ENCODE results near the gene CCDC12.

- TF ChIP-seq CTCF (IDR thresholded peaks at IDR 0.05; ENCODE audit: insufficient read depth, low read length, poor library complexity, severe bottlenecking) (no peak), EZH2phosphoT487 (conservative IDR thresholded peaks at IDR 0.05; ENCODE audit: low read length) (no peak)
Observed at GRCh38 chr3:46880884-46881595, 95.5 kb downstream of the CCDC12 start.

Data from SU-DHL-6 (cell line).